HepG2 (cell line): ENCODE results near the gene EIF4A3. TPM values are rescaled to one million over a fixed set of nuclear protein-coding genes. Genes with fewer than 3 reads are reported as not detected.

ENCODE experiments used
- DR1 ChIP-seq: sonication (generic); formaldehyde crosslinking; IDR thresholded peaks from 2 replicates; pipeline ENCODE4 v1.8.0; 2021; ENCODE audit warnings: mild to moderate bottlenecking, missing genetic modification reagents, inconsistent platforms
- GABPA ChIP-seq, 2 experiments: IDR thresholded peaks; 2 replicates each; pipeline ENCODE4 v1.6.1; 2011 to 2016; ENCODE audit warnings: low read depth in 2 of 2, low read length in 1 of 2, missing biosample characterization in 1 of 2, missing genetic modification characterization in 1 of 2
- GATAD1 ChIP-seq: IDR thresholded peaks from 2 replicates; pipeline ENCODE4 v1.6.1; 2016; ENCODE audit warnings: missing genetic modification reagents, missing compliant biosample characterization
- HOMEZ ChIP-seq: IDR thresholded peaks from 2 replicates; pipeline ENCODE4 v1.6.1; 2016; ENCODE audit warnings: low read depth
- KLF15 ChIP-seq: sonication (generic); formaldehyde crosslinking; IDR thresholded peaks from 2 replicates; pipeline ENCODE4 v1.8.1; 2023; ENCODE audit warnings: borderline replicate concordance, mild to moderate bottlenecking, inconsistent platforms, missing genetic modification reagents, mixed read lengths
- MNT ChIP-seq: fragments of 450-650 bp; IDR thresholded peaks from 2 replicates; pipeline ENCODE4 v1.6.1; 2016
- NR2F2 ChIP-seq: IDR thresholded peaks from 2 replicates; pipeline ENCODE4 v1.6.1; 2012; ENCODE audit warnings: low read depth, inconsistent platforms, borderline replicate concordance
- PHF8 ChIP-seq: sonication (generic); formaldehyde crosslinking; IDR thresholded peaks from 2 replicates; pipeline ENCODE4 v1.5.0; 2020; ENCODE audit warnings: missing genetic modification reagents
- SKI ChIP-seq: fragments of 450-650 bp; IDR thresholded peaks from one replicate; pipeline ENCODE4 v1.6.1; 2018; ENCODE audit warnings: mild to moderate bottlenecking; ENCODE audit not compliant: partially characterized antibody
- SNAPC2 ChIP-seq: sonication (generic); formaldehyde crosslinking; IDR thresholded peaks from 2 replicates; pipeline ENCODE4 v1.8.1; 2022; ENCODE audit warnings: mild to moderate bottlenecking, missing genetic modification reagents
- XBP1 ChIP-seq: sonication (generic); formaldehyde crosslinking; IDR thresholded peaks from 2 replicates; pipeline ENCODE4 v1.5.0; 2020; ENCODE audit warnings: missing genetic modification reagents
- ZBTB26 ChIP-seq: IDR thresholded peaks from 2 replicates; pipeline ENCODE4 v1.6.1; 2016; ENCODE audit warnings: missing compliant biosample characterization, missing genetic modification reagents, borderline replicate concordance
- ZBTB38 ChIP-seq: sonication (generic); formaldehyde crosslinking; IDR thresholded peaks from 2 replicates; pipeline ENCODE4 v1.5.1; 2020; ENCODE audit warnings: mild to moderate bottlenecking, missing genetic modification reagents
- ZFP37 ChIP-seq: sonication (generic); formaldehyde crosslinking; IDR thresholded peaks from 2 replicates; pipeline ENCODE4 v1.4.0; 2020; ENCODE audit warnings: missing genetic modification reagents, borderline replicate concordance
- ZNF207 ChIP-seq: fragments of 450-650 bp; IDR thresholded peaks from 2 replicates; pipeline ENCODE4 v1.6.1; 2016; ENCODE audit warnings: antibody characterized with exemption, borderline replicate concordance
- ZNF609 ChIP-seq: sonication (generic); formaldehyde crosslinking; IDR thresholded peaks from 2 replicates; pipeline ENCODE4 v1.4.0; 2020; ENCODE audit warnings: mild to moderate bottlenecking, missing genetic modification reagents, borderline replicate concordance
- polyA plus RNA-seq, 8 experiments: library from polyadenylated mRNA; depleted of rRNA in 3 of 8; stranded (reverse) in 7 of 8; unstranded in 1 of 8; fragments of >200 nt; fragmentation: Illumina TruSeq in 4 of 8; extraction: Trizol in 4 of 8; gene quantifications; 2 replicates each; pipeline versions ENCODE4 v1.2.1 to v1.2.3, GENCODE V29; 2011 to 2016; ENCODE audit warnings: low read depth in 4 of 8, missing spikeins in 1 of 8, mixed read lengths in 1 of 8; ENCODE audit not compliant: insufficient read depth in 1 of 8
- total RNA-seq, 5 experiments: library from RNA; depleted of rRNA; stranded (reverse); fragments of >200 nt; fragmentation: Illumina TruSeq; extraction: Trizol; gene quantifications; 2 replicates each; pipeline ENCODE4 v1.2.3, GENCODE V29; 2016; ENCODE audit warnings: low read depth in 1 of 5
- TF ChIP-seq, protein P1 (sequence below): sonication (generic); formaldehyde crosslinking; IDR thresholded peaks from 2 replicates; pipeline ENCODE4 v1.5.0; 2020; ENCODE audit warnings: mild to moderate bottlenecking, missing genetic modification reagents

The EIF4A3 gene
- total and polyA plus RNA-seq, 2 of the 13 experiments (the other 11 are each of a cell fraction or from before 2014, with no cell fraction given): 145 to 187 TPM

DNA sequence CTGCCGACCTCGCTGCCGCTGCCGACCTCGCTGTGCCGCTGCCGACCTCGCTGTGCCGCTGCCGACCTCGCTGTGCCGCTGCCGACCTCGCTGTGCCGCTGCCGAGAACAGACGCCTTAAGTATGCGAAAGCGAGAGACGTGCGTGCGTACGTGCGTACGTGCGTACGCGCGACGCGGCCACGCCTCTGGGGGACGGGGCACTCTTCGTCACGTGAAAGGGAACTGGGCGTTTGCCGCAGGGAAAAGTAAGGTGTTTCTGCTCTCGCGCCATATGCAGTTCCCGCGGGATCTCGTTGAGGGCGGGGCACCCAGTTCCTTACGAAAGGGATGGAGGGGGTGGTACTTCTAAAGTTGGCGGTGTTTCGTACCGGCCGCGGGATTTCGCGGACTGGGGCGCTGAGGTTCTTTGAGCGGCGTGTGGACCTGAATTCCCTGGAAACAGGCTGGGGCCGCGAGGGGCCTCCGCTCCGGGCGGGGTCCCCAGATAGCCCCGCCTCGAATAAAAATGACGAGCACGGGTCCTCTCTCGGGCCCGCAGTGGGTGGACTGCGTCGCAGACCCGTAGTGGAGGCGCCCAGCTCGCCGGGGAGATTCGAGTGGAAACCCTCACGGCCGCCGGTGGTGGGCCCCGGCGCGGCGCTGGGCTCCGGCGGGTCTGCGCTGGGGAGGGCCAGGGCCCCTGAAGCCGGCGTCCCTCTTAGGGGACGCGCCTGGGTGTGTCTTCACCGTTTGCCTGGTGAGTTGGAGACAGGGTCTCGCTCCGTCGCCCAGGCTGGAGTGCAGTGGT lies at the start of gene EIF4A3 (continued):
- TF ChIP-seq, protein P1, sequence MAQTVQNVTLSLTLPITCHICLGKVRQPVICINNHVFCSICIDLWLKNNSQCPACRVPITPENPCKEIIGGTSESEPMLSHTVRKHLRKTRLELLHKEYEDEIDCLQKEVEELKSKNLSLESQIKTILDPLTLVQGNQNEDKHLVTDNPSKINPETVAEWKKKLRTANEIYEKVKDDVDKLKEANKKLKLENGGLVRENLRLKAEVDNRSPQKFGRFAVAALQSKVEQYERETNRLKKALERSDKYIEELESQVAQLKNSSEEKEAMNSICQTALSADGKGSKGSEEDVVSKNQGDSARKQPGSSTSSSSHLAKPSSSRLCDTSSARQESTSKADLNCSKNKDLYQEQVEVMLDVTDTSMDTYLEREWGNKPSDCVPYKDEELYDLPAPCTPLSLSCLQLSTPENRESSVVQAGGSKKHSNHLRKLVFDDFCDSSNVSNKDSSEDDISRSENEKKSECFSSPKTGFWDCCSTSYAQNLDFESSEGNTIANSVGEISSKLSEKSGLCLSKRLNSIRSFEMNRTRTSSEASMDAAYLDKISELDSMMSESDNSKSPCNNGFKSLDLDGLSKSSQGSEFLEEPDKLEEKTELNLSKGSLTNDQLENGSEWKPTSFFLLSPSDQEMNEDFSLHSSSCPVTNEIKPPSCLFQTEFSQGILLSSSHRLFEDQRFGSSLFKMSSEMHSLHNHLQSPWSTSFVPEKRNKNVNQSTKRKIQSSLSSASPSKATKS (CRISPR knock-in tag): no peak; the same call in 1 of the 2 replicates
- TF ChIP-seq NR2F2 (no peak; the same call in 1 of the 2 replicates), HOMEZ (CRISPR knock-in tag) (peak; percentile 85; the same call in 1 of the 2 replicates), GATAD1 (peak; percentile 94), SNAPC2 (peak; percentile 76), ZNF609 (CRISPR knock-in tag) (peak; percentile 78), GABPA (IDR thresholded peaks at IDR 0.05; ENCODE audit: low read depth, low read length) (no peak), GABPA (CRISPR knock-in tag; IDR thresholded peaks at IDR 0.05; ENCODE audit: low read depth) (no peak), DR1 (CRISPR knock-in tag) (peak; percentile 100), ZNF207 (no peak), PHF8 (CRISPR knock-in tag) (peak; percentile 78; the same call in 1 of the 2 replicates), XBP1 (CRISPR knock-in tag) (0 out of 2 replicates have a peak, but pooled peaks have one; percentile 44), ZBTB26 (CRISPR knock-in tag) (peak; percentile 86), KLF15 (CRISPR knock-in tag) (peak; percentile 22; the same call in 1 of the 2 replicates), SKI (peak; percentile 5), ZFP37 (CRISPR knock-in tag) (no peak; the same call in 1 of the 2 replicates), MNT (peak; percentile 86), ZBTB38 (CRISPR knock-in tag) (peak; percentile 100)
